ENCODE data around the gene ALLC.

The ALLC gene

GRCh38 chr2:3725458-3726250 lies 67.7 kb downstream of the ALLC start:
- DNase-seq (ENCODE audit: low read depth): no peak

- DNase-seq (ENCODE audit: low read depth): no peak
Observed at GRCh38 chr2:3726511-3726910, 68.5 kb downstream of the ALLC start.

- no peak for DNase-seq (ENCODE audit: low read depth)
Observed at GRCh38 chr2:3727397-3728045, 69.5 kb downstream of the ALLC start.

- DNase-seq (ENCODE audit: low read depth): no peak
Observed at GRCh38 chr2:3728104-3729054, 70.4 kb downstream of the ALLC start.

GRCh38 chr2:3729055-3729448 lies 71.1 kb downstream of the ALLC start:
- DNase-seq (ENCODE audit: low read depth): no peak

GRCh38 chr2:3729786-3730185 lies 71.8 kb downstream of the ALLC start:
- DNase-seq (ENCODE audit: low read depth): no peak

GRCh38 chr2:3730646-3731045 lies 72.6 kb downstream of the ALLC start:
- DNase-seq (ENCODE audit: low read depth): no peak

GRCh38 chr2:3731829-3732228 lies 73.8 kb downstream of the ALLC start:
- no peak for DNase-seq (ENCODE audit: low read depth)

- no peak for DNase-seq (ENCODE audit: low read depth)
Observed at GRCh38 chr2:3736112-3736511, 78.1 kb downstream of the ALLC start.

GRCh38 chr2:3737128-3737527 lies 79.1 kb downstream of the ALLC start:
- DNase-seq (ENCODE audit: low read depth): no peak

- DNase-seq (ENCODE audit: low read depth): no peak
Observed at GRCh38 chr2:3738454-3738853, 80.5 kb downstream of the ALLC start.

- no peak for DNase-seq (ENCODE audit: low read depth)
Observed at GRCh38 chr2:3739313-3739712, 81.3 kb downstream of the ALLC start.

GRCh38 chr2:3741396-3741795 lies 83.4 kb downstream of the ALLC start:
- no peak for DNase-seq (ENCODE audit: low read depth)

- no peak for DNase-seq (ENCODE audit: low read depth)
Observed at GRCh38 chr2:3741867-3742602, 84.0 kb downstream of the ALLC start.

- no peak for DNase-seq (ENCODE audit: low read depth)
Observed at GRCh38 chr2:3742743-3743508, 84.9 kb downstream of the ALLC start.

GRCh38 chr2:3743951-3744555 lies 86.1 kb downstream of the ALLC start:
- DNase-seq (ENCODE audit: low read depth): no peak

GRCh38 chr2:3745920-3746319 lies 87.9 kb downstream of the ALLC start:
- DNase-seq (ENCODE audit: low read depth): no peak

- DNase-seq (ENCODE audit: low read depth): no peak
Observed at GRCh38 chr2:3747032-3747654, 89.1 kb downstream of the ALLC start.

GRCh38 chr2:3747826-3748225 lies 89.8 kb downstream of the ALLC start:
- DNase-seq (ENCODE audit: low read depth): no peak

- no peak for DNase-seq (ENCODE audit: low read depth)
Observed at GRCh38 chr2:3749201-3749600, 91.2 kb downstream of the ALLC start.
